K562 (cell line): ENCODE data around the gene NR2C2AP. TPM values are rescaled to one million over a fixed set of nuclear protein-coding genes. Genes with fewer than 3 reads are reported as not detected.

Source experiments
- ATAC-seq: fragments of 200-7000 bp; cut with Tn5 transposase; 3 replicates; pipeline ENCODE4 v1.9.1; 2020; ENCODE audit warnings: moderate library complexity
- BruUV-seq: library from RNA; stranded (reverse); fragments of 400-500 nt; replicated peaks from 2 replicates; lab custom pipeline; 2021; lab: Mats Ljungman, UMichigan
- CTCF ChIA-PET: fragments of 300-600 bp; formaldehyde crosslinking; extraction: SDS; loops from one replicate; lab custom pipeline; 2021; ENCODE audit warnings: low intra/inter-chr PET ratio; lab: Yijun Ruan, JAX
- POLR2A ChIA-PET: fragments of 300-600, 350-650 bp; sonication (Branson Sonifier 250); formaldehyde crosslinking; extraction: SDS; loops from one replicate; lab custom pipeline; 2021; ENCODE audit warnings: antibody characterized with exemption, inconsistent platforms; lab: Yijun Ruan, JAX
- DNase-seq, 4 experiments: peaks; one replicate each; pipeline versions ENCODE4 v3.0.0 to v3.0.0-alpha.2; 2011 to 2018; ENCODE audit warnings: low spot score in 3 of 4, mixed read lengths in 3 of 4; ENCODE audit errors: extremely low read depth in 1 of 4
- FAIRE-seq: peaks from 2 replicates; lab custom pipeline; 2011; peaks lifted over from hg19 to GRCh38; lab: Jason Lieb, UNC
- H2AFZ ChIP-seq: 2 replicates; pipeline ENCODE4 v1.6.0; 2011; ENCODE audit warnings: low read depth, low read length, control low read depth, inconsistent platforms
- H3K27ac ChIP-seq: fragments of 200-600 bp; 3 replicates; pipeline ENCODE4 v1.8.0; 2011; ENCODE audit warnings: low read depth, mild to moderate bottlenecking, control low read depth, inconsistent platforms, low read length, moderate library complexity, mixed read lengths; ENCODE audit errors: extremely low read depth
- H3K27me3 ChIP-seq, 2 experiments: fragments of 300-600 bp in 1 of 2; 2 replicates in 1 of 2; 3 replicates in 1 of 2; pipeline versions ENCODE4 v1.6.0 to v1.8.0; 2011; ENCODE audit warnings: inconsistent platforms in 2 of 2, low read length in 2 of 2, mild to moderate bottlenecking in 1 of 2, mixed read lengths in 1 of 2, moderate library complexity in 1 of 2; ENCODE audit not compliant: control insufficient read depth in 2 of 2, insufficient read depth in 2 of 2
- H3K36me3 ChIP-seq: fragments of 300-600 bp; 3 replicates; pipeline ENCODE4 v1.8.0; 2011; ENCODE audit warnings: mild to moderate bottlenecking, low read length, inconsistent platforms; ENCODE audit not compliant: control insufficient read depth, insufficient read depth
- H3K4me1 ChIP-seq, 2 experiments: fragments of 200-600 bp in 1 of 2; replicated peaks in 1 of 2; 2 replicates in 1 of 2; 3 replicates in 1 of 2; pipeline versions ENCODE4 v1.5.1 to v1.8.0; 2011; ENCODE audit warnings: inconsistent platforms in 2 of 2, low read length in 2 of 2, mild to moderate bottlenecking in 1 of 2, mixed read lengths in 1 of 2, moderate library complexity in 1 of 2; ENCODE audit not compliant: control insufficient read depth in 2 of 2, insufficient read depth in 2 of 2
- H3K4me2 ChIP-seq: 2 replicates; pipeline ENCODE4 v1.6.1; 2011; ENCODE audit warnings: low read length, control low read depth, inconsistent platforms, mixed read lengths; ENCODE audit not compliant: insufficient read depth
- H3K4me3 ChIP-seq: fragments of 200-600 bp; sonication (generic), shearing (Covaris generic); 2 replicates; pipeline ENCODE4 v1.5.1; 2016; ENCODE audit warnings: control low read depth, inconsistent platforms
- H3K79me2 ChIP-seq: fragments of 200-600 bp; 3 replicates; pipeline ENCODE4 v1.8.0; 2011; ENCODE audit warnings: low read length, inconsistent platforms; ENCODE audit not compliant: control insufficient read depth, insufficient read depth
- H3K9ac ChIP-seq, 2 experiments: 2 replicates each; pipeline versions ENCODE4 v1.6.0 to v1.6.1; 2011; ENCODE audit warnings: low read depth in 2 of 2, low read length in 2 of 2, control low read depth in 1 of 2, inconsistent platforms in 1 of 2, mild to moderate bottlenecking in 1 of 2, mixed read lengths in 1 of 2; ENCODE audit not compliant: insufficient read depth in 1 of 2
- H3K9me1 ChIP-seq: one replicate; pipeline ENCODE4 v1.6.0; 2011; ENCODE audit warnings: inconsistent platforms, mild to moderate bottlenecking, low read length, moderate library complexity; ENCODE audit not compliant: control insufficient read depth, insufficient read depth
- H3K9me3 ChIP-seq: replicated peaks from 2 replicates; pipeline ENCODE4 v1.5.1; 2011; ENCODE audit warnings: low read depth, low read length, inconsistent platforms; ENCODE audit not compliant: control insufficient read depth, insufficient read depth
- H4K20me1 ChIP-seq: replicated peaks from 2 replicates; pipeline ENCODE4 v1.6.1; 2011; ENCODE audit warnings: low read length, inconsistent platforms, mixed read lengths; ENCODE audit not compliant: control insufficient read depth, insufficient read depth
- CBX1 ChIP-seq: sonication (generic); IDR thresholded peaks from 2 replicates; pipeline ENCODE4 v1.6.1; 2016; ENCODE audit warnings: antibody characterized with exemption, low read depth, mild to moderate bottlenecking
- DPF2 ChIP-seq: fragments of 450-650 bp; IDR thresholded peaks from 2 replicates; pipeline ENCODE4 v1.6.1; 2016
- HMBOX1 ChIP-seq: sonication (generic); IDR thresholded peaks from 2 replicates; pipeline ENCODE4 v1.6.1; 2016
- MTF1 ChIP-seq: fragments of 250-450 bp; sonication (Bioruptor Pico); IDR thresholded peaks from 2 replicates; pipeline ENCODE4 v1.9.0; 2021; ENCODE audit warnings: moderate library complexity, mild to moderate bottlenecking, inconsistent platforms, borderline replicate concordance
- MXD1 ChIP-seq: fragments of 250-450 bp; sonication (Bioruptor Pico); IDR thresholded peaks from 2 replicates; pipeline ENCODE4 v1.8.0; 2021; ENCODE audit warnings: borderline replicate concordance, mild to moderate bottlenecking, moderate library complexity; ENCODE audit not compliant: poor library complexity, severe bottlenecking
- NFE2L1 ChIP-seq: fragments of 450-650 bp; IDR thresholded peaks from 2 replicates; pipeline ENCODE4 v1.6.1; 2016; ENCODE audit warnings: missing genetic modification characterization, low read depth, mild to moderate bottlenecking, missing compliant biosample characterization, moderate library complexity, borderline replicate concordance
- NONO ChIP-seq, 2 experiments: fragments of 200-400 bp in 1 of 2; fragments of 450-650 bp in 1 of 2; formaldehyde crosslinking in 1 of 2; IDR thresholded peaks; 2 replicates each; pipeline ENCODE4 v1.6.1; 2017; ENCODE audit warnings: low read depth in 2 of 2, mild to moderate bottlenecking in 2 of 2, moderate library complexity in 2 of 2, low read length in 1 of 2
- PHF20 ChIP-seq: fragments of 450-650 bp; IDR thresholded peaks from 2 replicates; pipeline ENCODE4 v1.6.1; 2018; ENCODE audit not compliant: partially characterized antibody
- ZNF77 ChIP-seq: fragments of 250-450 bp; sonication (Bioruptor Pico); IDR thresholded peaks from 2 replicates; pipeline ENCODE4 v1.5.0; 2020
- ZNF830 ChIP-seq: fragments of 250-450 bp; sonication (Bioruptor Pico); IDR thresholded peaks from 2 replicates; pipeline ENCODE4 v1.5.0; 2021; ENCODE audit warnings: mild to moderate bottlenecking
- WGBS: fragments of 100-300 bp; shearing (Covaris generic); methylation state at CpG from one replicate; pipeline ENCODE4 v1.1.6; 2016; ENCODE audit warnings: low coverage, mixed read lengths; ENCODE audit not compliant: insufficient coverage; ENCODE audit errors: missing lambda C conversion rate; 5-methylcytosine and 5-hydroxymethylcytosine counted together
- in situ Hi-C: fragments of 300-500 bp; cut with MboI; formaldehyde crosslinking; loops from 4 replicates; pipeline ENCODE4 v1.15.0; 2018; ENCODE audit warnings: inconsistent platforms, mixed read lengths
- intact Hi-C: fragments of 100-400 bp; cut with micrococcal nuclease; formaldehyde crosslinking; loops from 2 replicates; pipeline ENCODE4 v1.14.2; 2022
- polyA plus RNA-seq, 8 experiments: library from polyadenylated mRNA; depleted of rRNA in 4 of 8; stranded (reverse) in 5 of 8; unstranded in 3 of 8; fragments of >200 nt; fragmentation: Nextera tagmentation in 2 of 8; fragmentation: Illumina TruSeq in 1 of 8; extraction: Ambion mirVana in 2 of 8; extraction: Trizol in 1 of 8; gene quantifications; 2 replicates each; pipeline versions ENCODE4 v1.2.1 to v1.2.3, GENCODE V29; 2011 to 2014; ENCODE audit warnings: inconsistent platforms in 1 of 8, missing spikeins in 1 of 8
- total RNA-seq, 7 experiments: library from RNA; depleted of rRNA in 6 of 7; stranded (reverse); fragments of >200 nt in 6 of 7; fragmentation: Illumina TruSeq in 2 of 7; extraction: Trizol in 2 of 7; gene quantifications; 2 replicates each; pipeline versions ENCODE4 v1.2.1 to v1.2.3, GENCODE V29; 2011 to 2021; ENCODE audit warnings: low replicate concordance in 1 of 7
- TF ChIP-seq, protein P1 (sequence below): fragments of 450-650 bp; formaldehyde crosslinking; IDR thresholded peaks from 2 replicates; pipeline ENCODE4 v1.4.0; 2022; ENCODE audit warnings: missing genetic modification characterization

NR2C2AP gene
- total and polyA plus RNA-seq, 9 of the 15 experiments (the other 6 are each of a cell fraction or from before 2014, with no cell fraction given), result 23.7 to 77.4 (median 32.4) TPM

- no peak overlapping the region for H3K4me3 ChIP-seq
- DNase-seq (no peak), FAIRE-seq (no peak)
- 5% methylated on average over 9 of the region's 10 CpGs for whole genome bisulfite sequencing
- H3K79me2 ChIP-seq, result no peaks in the 10 kb centered on the region
- TF ChIP-seq ZNF830 (CRISPR knock-in tag) (no peak), NONO (IDR thresholded peaks at IDR 0.05; ENCODE audit: low read depth in 2 of 2, low read length in 1 of 2) (no peak)
- TF ChIP-seq, all 486 proteins: peak for 0
- H3K4me2 ChIP-seq, result no peak overlapping the region
- in situ Hi-C loops, result no loop called here
- no peak overlapping the region for H3K27ac ChIP-seq
- POLR2A ChIA-PET, result interaction anchor here (1.2 kb wide), 1 partner anchor 11 kb away, joined by 6 read pairs; no protein-coding TSS in a partner anchor
- peaks cover 3 to 25% of the 10 kb centered on the region in 2 experiments; a peak in 4 of 5 replicates for H3K4me1 ChIP-seq
- no TSS peak for BruUV-seq
- H3K9me1 ChIP-seq, result no peaks in the 10 kb centered on the region
- no peaks in the 10 kb centered on the region for H3K36me3 ChIP-seq
- CTCF ChIA-PET, result no interaction called here
- no peak overlapping the region for H2AFZ ChIP-seq
- intact Hi-C loops, result no loop called here
- peaks cover 12 to 63% of the 10 kb centered on the region in 2 experiments; a peak in 4 of 5 replicates for H3K27me3 ChIP-seq
- H3K9me3 ChIP-seq, result no peaks in the 10 kb centered on the region
- no peak for ATAC-seq
- H4K20me1 ChIP-seq, result peaks cover 4% of the 10 kb centered on the region; the same call in 1 of the 2 replicates
- peak overlapping the region in 1 of 2 experiments; percentile 22; a peak in 1 of 4 replicates for H3K9ac ChIP-seq
These were observed 23.4 kb upstream of the NR2C2AP start for GRCh38 chr19:19226663-19227062.

DNA sequence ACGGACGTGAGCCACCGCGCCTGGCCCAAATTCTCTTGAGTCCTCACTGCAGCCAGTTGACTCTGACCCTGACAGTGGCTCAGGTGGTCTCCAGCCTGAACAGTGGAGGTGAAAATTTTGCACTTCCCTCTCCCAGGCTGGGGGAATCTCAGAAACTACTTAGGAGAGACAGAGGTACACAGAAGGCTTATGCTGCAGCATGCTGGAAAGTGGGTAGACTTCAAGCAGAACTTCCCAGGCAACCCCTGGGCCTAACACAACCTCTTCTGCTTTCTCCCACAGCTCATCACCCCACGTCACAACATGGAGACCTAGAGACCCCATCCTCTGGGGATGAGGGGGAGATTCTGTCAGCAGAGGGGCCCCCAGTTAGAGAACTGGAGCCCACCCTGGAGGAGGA is 23.0 kb upstream of the NR2C2AP start:
- BruUV-seq, result no TSS peak
- TF ChIP-seq NFE2L1 (tag), result no peak
- no peak for TF ChIP-seq MTF1 (CRISPR knock-in tag)
- TF ChIP-seq, protein P1, sequence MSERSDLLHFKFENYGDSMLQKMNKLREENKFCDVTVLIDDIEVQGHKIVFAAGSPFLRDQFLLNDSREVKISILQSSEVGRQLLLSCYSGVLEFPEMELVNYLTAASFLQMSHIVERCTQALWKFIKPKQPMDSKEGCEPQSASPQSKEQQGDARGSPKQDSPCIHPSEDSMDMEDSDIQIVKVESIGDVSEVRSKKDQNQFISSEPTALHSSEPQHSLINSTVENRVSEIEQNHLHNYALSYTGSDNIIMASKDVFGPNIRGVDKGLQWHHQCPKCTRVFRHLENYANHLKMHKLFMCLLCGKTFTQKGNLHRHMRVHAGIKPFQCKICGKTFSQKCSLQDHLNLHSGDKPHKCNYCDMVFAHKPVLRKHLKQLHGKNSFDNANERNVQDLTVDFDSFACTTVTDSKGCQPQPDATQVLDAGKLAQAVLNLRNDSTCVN (CRISPR knock-in tag), result no peak
- no peak for TF ChIP-seq DPF2
- no peak for TF ChIP-seq ZNF77
- 0 out of 2 replicates have a peak, but pooled peaks have one; percentile 25 for TF ChIP-seq CBX1
- no peak for TF ChIP-seq HMBOX1
- peak; percentile 30 for TF ChIP-seq PHF20
- TF ChIP-seq MXD1 (CRISPR knock-in tag), result no peak

More for the DNA sequence above, 23.0 kb upstream of the NR2C2AP start:
- Histone ChIP-seq H3K9me3 (no peaks in the 10 kb centered on the region), H3K4me3 (no peak overlapping the region), H3K27ac (no peak overlapping the region), H3K9me1 (no peaks in the 10 kb centered on the region), H3K79me2 (no peaks in the 10 kb centered on the region), H3K9ac (no peak overlapping the region), H3K36me3 (no peaks in the 10 kb centered on the region), H3K27me3 (peaks cover 9 to 59% of the 10 kb centered on the region in 2 experiments; a peak in 3 of 5 replicates), H2AFZ (no peak overlapping the region), H3K4me1 (peaks cover 3 to 25% of the 10 kb centered on the region in 2 experiments; a peak in 4 of 5 replicates), H4K20me1 (peaks cover 4% of the 10 kb centered on the region; the same call in 1 of the 2 replicates), H3K4me2 (no peak overlapping the region)
- in situ Hi-C loops, result no loop called here
- POLR2A ChIA-PET, result no interaction called here
- ATAC-seq (no peak), DNase-seq (no peak), FAIRE-seq (no peak)
- WGBS, result 3% methylated on average over 5 of the region's 5 CpGs
- CTCF ChIA-PET, result interaction anchor here (0.6 kb wide), 1 partner anchor 172 kb away, joined by 4 read pairs; no protein-coding TSS in a partner anchor
- intact Hi-C loops, result no loop called here
